Endothelial cell of umbilical vein (primary cell): ENCODE data around the gene GUCY1B1. TPM values are rescaled to one million over a fixed set of nuclear protein-coding genes. Genes with fewer than 3 reads are reported as not detected.

Experiments
- BruUV-seq: library from RNA; stranded (reverse); fragments of 400-500 nt; replicated peaks from 2 replicates; lab custom pipeline; 2021; lab: Mats Ljungman, UMichigan
- CTCF ChIA-PET: fragments of 300-600, 350-600 bp; sonication (Branson Sonifier 250); formaldehyde crosslinking; loops from one replicate; lab custom pipeline; 2021; ENCODE audit warnings: antibody characterized with exemption, inconsistent platforms; lab: Charles Lee
- POLR2A ChIA-PET: fragments of 300-600, 350-600 bp; sonication (Branson Sonifier 250); formaldehyde crosslinking; loops from one replicate; lab custom pipeline; 2021; ENCODE audit warnings: antibody characterized with exemption, inconsistent platforms; lab: Charles Lee
- DNase-seq: peaks from one replicate; pipeline ENCODE4 v3.0.0-alpha.2; 2011; ENCODE audit warnings: low read depth, low spot score
- FAIRE-seq: peaks from 2 replicates; lab custom pipeline; 2011; peaks lifted over from hg19 to GRCh38; lab: Jason Lieb, UNC
- H2AFZ ChIP-seq: 2 replicates; pipeline ENCODE4 v1.6.0; 2012; ENCODE audit warnings: low read depth, low read length, control low read depth, inconsistent platforms
- H3K27ac ChIP-seq: 2 replicates; pipeline ENCODE4 v1.5.1; 2011; ENCODE audit warnings: low read depth, mild to moderate bottlenecking, control low read depth, low read length, moderate library complexity; ENCODE audit not compliant: insufficient read depth
- H3K27me3 ChIP-seq, 2 experiments: 2 replicates each; pipeline versions ENCODE4 v1.6.0 to v1.6.1; 2011; ENCODE audit warnings: low read length in 2 of 2, mixed read lengths in 1 of 2; ENCODE audit not compliant: control insufficient read depth in 2 of 2, insufficient read depth in 2 of 2
- H3K36me3 ChIP-seq, 2 experiments: 2 replicates in 1 of 2; 3 replicates in 1 of 2; pipeline ENCODE4 v1.5.1; 2011; ENCODE audit warnings: low read length in 2 of 2, mild to moderate bottlenecking in 1 of 2, moderate library complexity in 1 of 2; ENCODE audit not compliant: control insufficient read depth in 2 of 2, insufficient read depth in 2 of 2; ENCODE audit errors: extremely low read depth in 1 of 2
- H3K4me1 ChIP-seq: 3 replicates; pipeline ENCODE4 v1.5.1; 2011; ENCODE audit warnings: mild to moderate bottlenecking, low read length; ENCODE audit not compliant: control insufficient read depth, insufficient read depth; ENCODE audit errors: extremely low read depth
- H3K4me2 ChIP-seq: 2 replicates; pipeline ENCODE4 v1.6.1; 2011; ENCODE audit warnings: low read length, control low read depth, mixed read lengths; ENCODE audit not compliant: insufficient read depth
- H3K4me3 ChIP-seq, 3 experiments: fragments of 200-600 bp in 1 of 3; sonication (generic), shearing (Covaris generic) in 1 of 3; replicated peaks in 1 of 3; 2 replicates each; pipeline ENCODE4 v1.5.1; 2011 to 2016; ENCODE audit warnings: control low read depth in 3 of 3, low read length in 3 of 3, mild to moderate bottlenecking in 2 of 3, inconsistent platforms in 1 of 3, low read depth in 1 of 3, moderate library complexity in 1 of 3; ENCODE audit not compliant: insufficient read depth in 1 of 3
- H3K79me2 ChIP-seq: 2 replicates; pipeline ENCODE4 v1.6.0; 2012; ENCODE audit warnings: low read length, inconsistent platforms; ENCODE audit not compliant: control insufficient read depth, insufficient read depth
- H3K9ac ChIP-seq: replicated peaks from 2 replicates; pipeline ENCODE3; 2011; ENCODE audit warnings: low read length, control low read depth; ENCODE audit not compliant: insufficient read depth; ENCODE audit errors: extremely low read depth
- H3K9me1 ChIP-seq: replicated peaks from 3 replicates; pipeline ENCODE4 v1.6.0; 2011; ENCODE audit warnings: mild to moderate bottlenecking, low read length; ENCODE audit not compliant: control insufficient read depth, insufficient read depth; ENCODE audit errors: extremely low read depth
- H3K9me3 ChIP-seq: replicated peaks from 2 replicates; pipeline ENCODE4 v1.5.1; 2012; ENCODE audit warnings: low read length, inconsistent platforms; ENCODE audit not compliant: control insufficient read depth, insufficient read depth
- H4K20me1 ChIP-seq: replicated peaks from 2 replicates; pipeline ENCODE3; 2011; ENCODE audit warnings: mild to moderate bottlenecking, low read length; ENCODE audit not compliant: control insufficient read depth, insufficient read depth; ENCODE audit errors: extremely low read depth
- EZH2 ChIP-seq: IDR thresholded peaks from 2 replicates; pipeline ENCODE4 v1.6.1; 2012; ENCODE audit warnings: borderline replicate concordance, low read depth, mild to moderate bottlenecking, moderate library complexity, low read length, inconsistent platforms; ENCODE audit not compliant: severe bottlenecking
- FOS ChIP-seq: IDR thresholded peaks from 2 replicates; pipeline ENCODE4 v1.6.1; 2011; ENCODE audit warnings: mild to moderate bottlenecking, low read length, moderate library complexity, borderline replicate concordance; ENCODE audit not compliant: insufficient read depth
- GATA2 ChIP-seq: IDR thresholded peaks from 2 replicates; pipeline ENCODE4 v1.7.0; 2011; ENCODE audit warnings: low read depth, mild to moderate bottlenecking, moderate library complexity, mixed read lengths, low read length; ENCODE audit not compliant: insufficient read length, insufficient read depth
- JUN ChIP-seq: IDR thresholded peaks from 2 replicates; pipeline ENCODE4 v1.6.1; 2011; ENCODE audit warnings: borderline replicate concordance, low read depth; ENCODE audit not compliant: insufficient read length, insufficient read depth
- MYC ChIP-seq: IDR thresholded peaks from one replicate; pipeline ENCODE4 v1.6.1; 2011; ENCODE audit warnings: mild to moderate bottlenecking, low read depth, low read length
- POLR2A ChIP-seq: IDR thresholded peaks from 2 replicates; pipeline ENCODE4 v1.6.1; 2012; ENCODE audit warnings: low read depth, mild to moderate bottlenecking, control low read depth, low read length
- POLR2AphosphoS5 ChIP-seq: IDR thresholded peaks from 2 replicates; pipeline ENCODE4 v1.6.1; 2012; ENCODE audit warnings: low read depth, mild to moderate bottlenecking, control low read depth, low read length, moderate library complexity; ENCODE audit not compliant: insufficient read depth
- dilution Hi-C: fragments of 300-500 bp; cut with MboI; formaldehyde crosslinking; loops from one replicate; pipeline ENCODE4 v1.15.0; 2019; ENCODE audit warnings: low sequenced_read_pairs; ENCODE audit not compliant: extremely low pct_ligation_motif_present
- intact Hi-C: fragments of 100-400 bp; cut with micrococcal nuclease; formaldehyde crosslinking; loops from one replicate; pipeline ENCODE4 v1.10.0; 2022
- polyA plus RNA-seq, 4 experiments: library from polyadenylated mRNA; depleted of rRNA in 3 of 4; stranded (reverse) in 3 of 4; unstranded in 1 of 4; fragments of >200 nt; gene quantifications; 2 replicates each; pipeline versions ENCODE4 v1.2.1 to v1.2.3, GENCODE V29; 2011 to 2012; ENCODE audit warnings: missing spikeins in 1 of 4
- total RNA-seq: library from RNA; stranded (reverse); gene quantifications from 2 replicates; pipeline ENCODE4 v1.2.3, GENCODE V29; 2021
- TF ChIP-seq, protein P1 (sequence below): IDR thresholded peaks from 2 replicates; pipeline ENCODE4 v1.6.1; 2011; ENCODE audit not compliant: insufficient read depth, insufficient read length
- TF ChIP-seq, protein P2 (sequence below), 2 donors: IDR thresholded peaks; 1 replicate in 1 of 2; 2 replicates in 1 of 2; pipeline ENCODE4 v1.5.1; 2011; ENCODE audit warnings: low read length in 2 of 2, mild to moderate bottlenecking in 2 of 2, moderate library complexity in 2 of 2, control low read depth in 1 of 2, inconsistent platforms in 1 of 2, low read depth in 1 of 2; ENCODE audit not compliant: insufficient read depth in 1 of 2; ENCODE audit errors: extremely low read depth in 1 of 2

Gene GUCY1B1
- total and polyA plus RNA-seq, 2 donors (not counting 3 experiments of a cell fraction or from before 2014, with no cell fraction given): 1.9 to 4.7 TPM

GRCh38 chr4:155734951-155735350 lies 23.9 kb upstream of the GUCY1B1 start:
- intact Hi-C loops: no loop called here
- Histone ChIP-seq H3K27me3 (no peaks in the 10 kb centered on the region), H3K36me3 (no peaks in the 10 kb centered on the region), H3K27ac (no peak overlapping the region), H3K4me2 (no peak overlapping the region), H3K9me3 (no peaks in the 10 kb centered on the region), H3K79me2 (no peaks in the 10 kb centered on the region), H3K4me3 (no peak overlapping the region), H2AFZ (no peak overlapping the region), H3K4me1 (no peaks in the 10 kb centered on the region), H4K20me1 (no peaks in the 10 kb centered on the region), H3K9me1 (no peaks in the 10 kb centered on the region), H3K9ac (no peak overlapping the region)
- ChIA-PET CTCF (interaction anchor here (1.0 to 1.8 kb wide), 2 partner anchors 15 to 24 kb away, joined by 3 to 4 read pairs; partner anchors contain the start of gene GUCY1B1), POLR2A (no interaction called here)
- FAIRE-seq: no peak
- dilution Hi-C loops: no loop called here
- no peak for DNase-seq
- BruUV-seq: no TSS peak
- TF ChIP-seq, protein P1, sequence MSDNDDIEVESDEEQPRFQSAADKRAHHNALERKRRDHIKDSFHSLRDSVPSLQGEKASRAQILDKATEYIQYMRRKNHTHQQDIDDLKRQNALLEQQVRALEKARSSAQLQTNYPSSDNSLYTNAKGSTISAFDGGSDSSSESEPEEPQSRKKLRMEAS: no peak
- no peak for TF ChIP-seq JUN
- TF ChIP-seq POLR2AphosphoS5: no peak

DNA sequence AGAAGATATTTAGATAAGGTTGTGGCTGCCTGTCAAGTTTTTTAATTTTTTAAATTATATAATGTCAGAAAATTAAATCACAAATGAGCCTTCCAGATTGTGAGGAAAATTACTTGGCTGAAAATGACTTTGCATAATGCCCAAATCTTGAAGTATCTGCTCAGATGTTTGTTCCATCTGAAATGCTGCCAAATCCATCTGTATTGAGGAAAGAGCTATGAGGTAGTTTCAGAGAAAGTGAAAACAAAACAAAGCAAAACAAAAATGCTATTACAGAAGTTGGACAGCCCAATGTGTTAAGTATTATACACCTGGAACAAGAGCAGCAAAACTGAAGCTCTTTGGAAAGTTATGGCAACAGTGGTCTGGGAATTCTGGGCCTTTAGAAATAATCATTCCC lies 23.3 kb upstream of the GUCY1B1 start:
- Histone ChIP-seq H3K4me2 (no peak overlapping the region), H3K9ac (no peak overlapping the region), H3K9me1 (no peaks in the 10 kb centered on the region), H3K9me3 (no peaks in the 10 kb centered on the region), H3K4me3 (no peak overlapping the region), H3K36me3 (no peaks in the 10 kb centered on the region), H2AFZ (no peak overlapping the region), H3K4me1 (no peaks in the 10 kb centered on the region), H3K27ac (no peak overlapping the region), H3K79me2 (no peaks in the 10 kb centered on the region), H4K20me1 (no peaks in the 10 kb centered on the region), H3K27me3 (no peaks in the 10 kb centered on the region)
- CTCF ChIA-PET: interaction anchor here (1.0 to 1.8 kb wide), 2 partner anchors 15 to 23 kb away, joined by 3 to 4 read pairs; partner anchors contain the start of gene GUCY1B1
- dilution Hi-C loops (no loop called here), intact Hi-C loops (no loop called here)
- FAIRE-seq (no peak), DNase-seq (peak; percentile 31)
- BruUV-seq: no TSS peak
- POLR2A ChIA-PET: no interaction called here
- TF ChIP-seq, protein P2, sequence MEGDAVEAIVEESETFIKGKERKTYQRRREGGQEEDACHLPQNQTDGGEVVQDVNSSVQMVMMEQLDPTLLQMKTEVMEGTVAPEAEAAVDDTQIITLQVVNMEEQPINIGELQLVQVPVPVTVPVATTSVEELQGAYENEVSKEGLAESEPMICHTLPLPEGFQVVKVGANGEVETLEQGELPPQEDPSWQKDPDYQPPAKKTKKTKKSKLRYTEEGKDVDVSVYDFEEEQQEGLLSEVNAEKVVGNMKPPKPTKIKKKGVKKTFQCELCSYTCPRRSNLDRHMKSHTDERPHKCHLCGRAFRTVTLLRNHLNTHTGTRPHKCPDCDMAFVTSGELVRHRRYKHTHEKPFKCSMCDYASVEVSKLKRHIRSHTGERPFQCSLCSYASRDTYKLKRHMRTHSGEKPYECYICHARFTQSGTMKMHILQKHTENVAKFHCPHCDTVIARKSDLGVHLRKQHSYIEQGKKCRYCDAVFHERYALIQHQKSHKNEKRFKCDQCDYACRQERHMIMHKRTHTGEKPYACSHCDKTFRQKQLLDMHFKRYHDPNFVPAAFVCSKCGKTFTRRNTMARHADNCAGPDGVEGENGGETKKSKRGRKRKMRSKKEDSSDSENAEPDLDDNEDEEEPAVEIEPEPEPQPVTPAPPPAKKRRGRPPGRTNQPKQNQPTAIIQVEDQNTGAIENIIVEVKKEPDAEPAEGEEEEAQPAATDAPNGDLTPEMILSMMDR (IDR thresholded peaks at IDR 0.05; ENCODE audit: extremely low read depth in 1 of 2, insufficient read depth in 1 of 2, low read depth in 1 of 2, low read length in 2 of 2): no peak
- TF ChIP-seq POLR2AphosphoS5: no peak
- TF ChIP-seq MYC: no peak
- no peak for TF ChIP-seq GATA2
- TF ChIP-seq POLR2A: no peak
- no peak for TF ChIP-seq FOS
- TF ChIP-seq EZH2: no peak
- no peak for TF ChIP-seq JUN
- TF ChIP-seq, protein P1: no peak
